H1 (cell line): ENCODE measurements around the gene MAP7. TPM values are rescaled to one million over a fixed set of nuclear protein-coding genes. Genes with fewer than 3 reads are reported as not detected.

Experiments used
- CTCF ChIA-PET: fragments of 300-600 bp; sonication (Branson Sonifier 250); formaldehyde crosslinking; loops from one replicate; lab custom pipeline; 2021; ENCODE audit not compliant: partially characterized antibody; lab: Charles Lee
- POLR2A ChIA-PET: fragments of 300-600 bp; sonication (Branson Sonifier 250); formaldehyde crosslinking; loops from one replicate; lab custom pipeline; 2021; ENCODE audit warnings: inconsistent platforms; ENCODE audit not compliant: partially characterized antibody; lab: Charles Lee
- DNase-seq, 2 experiments: peaks; one replicate each; pipeline versions ENCODE4 v3.0.0 to v3.0.0-alpha.2; 2010 to 2022; ENCODE audit warnings: low spot score in 2 of 2, low read depth in 1 of 2, mixed read lengths in 1 of 2
- FAIRE-seq: peaks from 2 replicates; lab custom pipeline; 2011; peaks lifted over from hg19 to GRCh38; lab: Jason Lieb, UNC
- H2AFZ ChIP-seq: 2 replicates; pipeline ENCODE4 v1.8.1; 2012; ENCODE audit warnings: low read length, inconsistent platforms
- H2AK5ac ChIP-seq: 2 replicates; pipeline ENCODE4 v1.6.1; 2013; ENCODE audit warnings: low read depth, low read length
- H2BK120ac ChIP-seq: replicated peaks from 2 replicates; pipeline ENCODE3; 2013; ENCODE audit warnings: low read depth, low read length, inconsistent platforms
- H2BK12ac ChIP-seq: 2 replicates; pipeline ENCODE4 v1.6.1; 2013; ENCODE audit warnings: low read depth, low read length
- H2BK15ac ChIP-seq: 2 replicates; pipeline ENCODE4 v1.6.1; 2013; ENCODE audit warnings: low read length
- H2BK20ac ChIP-seq: 2 replicates; pipeline ENCODE4 v1.6.1; 2013; ENCODE audit warnings: low read length
- H2BK5ac ChIP-seq: 2 replicates; pipeline ENCODE4 v1.6.1; 2013; ENCODE audit warnings: low read depth, low read length
- H3K14ac ChIP-seq: 2 replicates; pipeline ENCODE4 v1.6.1; 2013; ENCODE audit warnings: inconsistent platforms; ENCODE audit not compliant: insufficient read length
- H3K18ac ChIP-seq: 2 replicates; pipeline ENCODE4 v1.6.1; 2013; ENCODE audit warnings: low read length; ENCODE audit errors: extremely low read depth
- H3K23ac ChIP-seq: 2 replicates; pipeline ENCODE4 v1.6.1; 2013; ENCODE audit warnings: inconsistent platforms; ENCODE audit not compliant: insufficient read length
- H3K23me2 ChIP-seq: 2 replicates; pipeline ENCODE4 v1.6.1; 2013; ENCODE audit warnings: low read depth, low read length
- H3K27ac ChIP-seq: 2 replicates; pipeline ENCODE4 v1.6.1; 2011; ENCODE audit warnings: low read depth, low read length, inconsistent platforms
- H3K27me3 ChIP-seq, 4 experiments: replicated peaks in 1 of 4; 1 replicate in 1 of 4; 2 replicates in 3 of 4; pipeline versions ENCODE4 v1.6.1 to v1.8.1; 2011 to 2013; ENCODE audit warnings: low read length in 3 of 4, mild to moderate bottlenecking in 3 of 4, inconsistent platforms in 2 of 4, mixed read lengths in 2 of 4, moderate library complexity in 1 of 4; ENCODE audit not compliant: control insufficient read depth in 3 of 4, insufficient read depth in 3 of 4; ENCODE audit errors: extremely low read depth in 1 of 4
- H3K36me3 ChIP-seq, 4 experiments: 2 replicates each; pipeline versions ENCODE4 v1.6.1 to v1.8.1; 2011 to 2013; ENCODE audit warnings: mild to moderate bottlenecking in 4 of 4, low read length in 3 of 4, moderate library complexity in 2 of 4, control low read depth in 1 of 4, inconsistent platforms in 1 of 4; ENCODE audit not compliant: insufficient read depth in 4 of 4, control insufficient read depth in 2 of 4
- H3K4ac ChIP-seq: replicated peaks from 2 replicates; pipeline ENCODE3; 2013; ENCODE audit warnings: low read length, low read depth, mixed read lengths, inconsistent platforms; ENCODE audit not compliant: insufficient read length
- H3K4me1 ChIP-seq, 4 experiments: replicated peaks in 1 of 4; 1 replicate in 1 of 4; 2 replicates in 3 of 4; pipeline versions ENCODE4 v1.6.1 to v1.8.1; 2011 to 2013; ENCODE audit warnings: low read length in 3 of 4, inconsistent platforms in 2 of 4, mixed read lengths in 1 of 4; ENCODE audit not compliant: insufficient read depth in 4 of 4, control insufficient read depth in 3 of 4
- H3K4me2 ChIP-seq, 2 experiments: 2 replicates each; pipeline versions ENCODE4 v1.6.1 to v1.8.1; 2011 to 2013; ENCODE audit warnings: low read depth in 2 of 2, low read length in 2 of 2, control low read depth in 1 of 2, inconsistent platforms in 1 of 2, mild to moderate bottlenecking in 1 of 2; ENCODE audit not compliant: insufficient read depth in 1 of 2
- H3K4me3 ChIP-seq, 4 experiments: fragments of 200-600, 300-600 bp in 1 of 4; sonication (generic), shearing (Covaris generic), sonication (Bioruptor Twin) in 1 of 4; 2 replicates each; pipeline versions ENCODE4 v1.5.1 to v1.8.1; 2011 to 2016; ENCODE audit warnings: low read length in 4 of 4, low read depth in 3 of 4, control low read depth in 2 of 4, inconsistent platforms in 2 of 4, mild to moderate bottlenecking in 2 of 4, mixed read lengths in 1 of 4, moderate library complexity in 1 of 4; ENCODE audit not compliant: insufficient read depth in 2 of 4; ENCODE audit errors: extremely low read depth in 1 of 4
- H3K56ac ChIP-seq: replicated peaks from 2 replicates; pipeline ENCODE3; 2013; ENCODE audit warnings: low read depth, mild to moderate bottlenecking, mixed read lengths, low read length, inconsistent platforms; ENCODE audit not compliant: insufficient read length
- H3K79me1 ChIP-seq: 2 replicates; pipeline ENCODE4 v1.6.1; 2013; ENCODE audit warnings: low read depth, low read length, control low read depth
- H3K79me2 ChIP-seq, 2 experiments: 2 replicates each; pipeline versions ENCODE4 v1.6.1 to v1.8.1; 2012 to 2013; ENCODE audit warnings: low read length in 2 of 2, mild to moderate bottlenecking in 2 of 2, inconsistent platforms in 1 of 2; ENCODE audit not compliant: insufficient read depth in 2 of 2, control insufficient read depth in 1 of 2
- H3K9ac ChIP-seq, 4 experiments: replicated peaks in 1 of 4; 1 replicate in 1 of 4; 2 replicates in 3 of 4; pipeline versions ENCODE4 v1.6.1 to v1.8.1; 2011 to 2013; ENCODE audit warnings: low read depth in 3 of 4, low read length in 3 of 4, control low read depth in 2 of 4, mild to moderate bottlenecking in 2 of 4, moderate library complexity in 2 of 4, inconsistent platforms in 1 of 4; ENCODE audit errors: extremely low read depth in 1 of 4
- H3K9me3 ChIP-seq, 2 experiments: 2 replicates each; pipeline versions ENCODE4 v1.6.1 to v1.8.1; 2012 to 2013; ENCODE audit warnings: mild to moderate bottlenecking in 2 of 2, moderate library complexity in 2 of 2, control low read depth in 1 of 2, inconsistent platforms in 1 of 2, low read depth in 1 of 2, low read length in 1 of 2, mixed read lengths in 1 of 2; ENCODE audit not compliant: insufficient read depth in 2 of 2
- H4K20me1 ChIP-seq, 2 experiments: replicated peaks in 1 of 2; 2 replicates each; pipeline versions ENCODE3 to v1.8.1; 2011 to 2013; ENCODE audit warnings: inconsistent platforms in 2 of 2, low read length in 2 of 2, mild to moderate bottlenecking in 1 of 2; ENCODE audit not compliant: insufficient read depth in 2 of 2, control insufficient read depth in 1 of 2
- H4K5ac ChIP-seq: 2 replicates; pipeline ENCODE4 v1.6.1; 2013; ENCODE audit warnings: low read length, low read depth, mixed read lengths, inconsistent platforms; ENCODE audit not compliant: insufficient read length
- H4K8ac ChIP-seq: 2 replicates; pipeline ENCODE4 v1.8.0; 2013; ENCODE audit warnings: mild to moderate bottlenecking, moderate library complexity, low read length, inconsistent platforms; ENCODE audit not compliant: insufficient read depth; ENCODE audit errors: extremely low read depth
- H4K91ac ChIP-seq: replicated peaks from 2 replicates; pipeline ENCODE3; 2013; ENCODE audit warnings: low read length, mixed read lengths, inconsistent platforms; ENCODE audit not compliant: insufficient read length
- ASH2L ChIP-seq: fragments of 200-600, 300-600 bp; sonication (generic); IDR thresholded peaks from one replicate; pipeline ENCODE4 v1.7.1; 2017; ENCODE audit warnings: low read length
- ATF2 ChIP-seq: IDR thresholded peaks from 2 replicates; pipeline ENCODE4 v1.6.1; 2012; ENCODE audit warnings: low read length, inconsistent platforms
- BCL11A ChIP-seq, 2 experiments: IDR thresholded peaks; one replicate each; pipeline ENCODE4 v1.6.1; 2011; ENCODE audit warnings: low read depth in 2 of 2, low read length in 2 of 2, mild to moderate bottlenecking in 2 of 2
- CHD1 ChIP-seq: IDR thresholded peaks from 2 replicates; pipeline ENCODE4 v1.6.1; 2012; ENCODE audit warnings: low read depth, low read length, improper control_type of control experiment
- KDM5A ChIP-seq: fragments of 200-600 bp; IDR thresholded peaks from 2 replicates; pipeline ENCODE4 v1.7.1; 2012; ENCODE audit warnings: mild to moderate bottlenecking, low read length, inconsistent platforms, mixed read lengths
- NRF1 ChIP-seq: IDR thresholded peaks from 2 replicates; pipeline ENCODE4 v1.6.1; 2011; ENCODE audit warnings: mild to moderate bottlenecking, low read depth, low read length, improper control_type of control experiment
- PHF8 ChIP-seq: fragments of 200-600 bp; sonication (generic); conservative IDR thresholded peaks from 2 replicates; pipeline ENCODE4 v1.7.1; 2012; ENCODE audit warnings: low read depth, mild to moderate bottlenecking, inconsistent platforms, low read length, moderate library complexity
- POU5F1 ChIP-seq: IDR thresholded peaks from 2 replicates; pipeline ENCODE4 v1.6.1; 2011; ENCODE audit warnings: low read depth, mild to moderate bottlenecking, low read length, moderate library complexity
- RAD21 ChIP-seq, 2 experiments: IDR thresholded peaks in 1 of 2; conservative IDR thresholded peaks in 1 of 2; 2 replicates each; pipeline ENCODE4 v1.6.1; 2011; ENCODE audit warnings: low read depth in 2 of 2, low read length in 2 of 2, improper control_type of control experiment in 1 of 2, inconsistent platforms in 1 of 2, mild to moderate bottlenecking in 1 of 2, moderate library complexity in 1 of 2
- RBBP5 ChIP-seq: IDR thresholded peaks from 2 replicates; pipeline ENCODE4 v1.7.1; 2012; ENCODE audit warnings: low read depth, mild to moderate bottlenecking, inconsistent platforms, low read length, moderate library complexity, borderline replicate concordance
- SIRT6 ChIP-seq: IDR thresholded peaks from one replicate; pipeline ENCODE4 v1.7.1; 2012; ENCODE audit warnings: low read length, inconsistent platforms
- SP1 ChIP-seq: IDR thresholded peaks from 2 replicates; pipeline ENCODE4 v1.6.1; 2011; ENCODE audit warnings: low read depth, low read length
- WGBS, 2 experiments: shearing (Covaris generic) in 1 of 2; methylation state at CpG; one replicate each; pipeline versions ENCODE4 v1.1.6 to v1.1.7; 2013 to 2015; ENCODE audit warnings: low lambda C conversion rate in 2 of 2, mixed read lengths in 2 of 2, inconsistent platforms in 1 of 2, low coverage in 1 of 2, missing lambda C conversion rate in 1 of 2; ENCODE audit not compliant: insufficient replicate concordance in 2 of 2, insufficient coverage in 1 of 2, insufficient read length in 1 of 2; ENCODE audit errors: extremely low coverage in 1 of 2, missing lambda C conversion rate in 1 of 2; 5-methylcytosine and 5-hydroxymethylcytosine counted together
- polyA plus RNA-seq, 7 experiments: library from polyadenylated mRNA; depleted of rRNA in 3 of 7; stranded (reverse) in 5 of 7; unstranded in 2 of 7; fragments of >200 nt in 5 of 7; fragments of 200-250 nt in 2 of 7; gene quantifications; 1 replicate in 5 of 7; 2 replicates in 1 of 7; 4 replicates in 1 of 7; pipeline versions ENCODE4 v1.2.1 to v1.2.3, GENCODE V29; 2011 to 2013; ENCODE audit warnings: missing spikeins in 2 of 7, mixed read lengths in 2 of 7
- total RNA-seq: library from RNA; stranded (reverse); fragmentation: NEBNext Ultra II Directional; extraction: Animal tissue kit (Norgen Biotek cat#: 25700); gene quantifications from 2 replicates; pipeline ENCODE4 v1.2.1, GENCODE V29; 2021

MAP7 gene
- total and polyA plus RNA-seq, 2 of the 8 experiments (the other 6 are each of a cell fraction or from before 2014, with no cell fraction given): 13.5 to 66.9 TPM

GRCh38 chr6:136333824-136334464, 216.3 kb downstream of the MAP7 start:
- no peak overlapping the region for H3K9ac ChIP-seq
- no peak overlapping the region for H2BK12ac ChIP-seq
- H3K23me2 ChIP-seq: no peaks in the 10 kb centered on the region
- H4K5ac ChIP-seq: no peak overlapping the region
- no peak overlapping the region for H3K23ac ChIP-seq
- H3K4ac ChIP-seq: no peak overlapping the region
- no peak overlapping the region for H2BK15ac ChIP-seq
- WGBS, 2 experiments: 95% methylated on average over 11 of the region's 11 CpGs; no CpG with 5 or more reads in 1 of the 2 experiments
- H4K8ac ChIP-seq: no peak overlapping the region
- H3K36me3 ChIP-seq: no peaks in the 10 kb centered on the region
- H3K9me3 ChIP-seq: no peaks in the 10 kb centered on the region
- H2BK5ac ChIP-seq: no peak overlapping the region
- no peak overlapping the region for H3K4me3 ChIP-seq
- H3K18ac ChIP-seq: no peak overlapping the region
- no peaks in the 10 kb centered on the region for H3K79me2 ChIP-seq
- DNase-seq: no peak
- H3K79me1 ChIP-seq: no peaks in the 10 kb centered on the region
- no peaks in the 10 kb centered on the region; a peak in 1 of 7 replicates for H3K4me1 ChIP-seq
- no peak overlapping the region for H3K4me2 ChIP-seq
- no peak overlapping the region for H3K14ac ChIP-seq
- H2AFZ ChIP-seq: no peak overlapping the region
- no peak overlapping the region for H3K27ac ChIP-seq
- H4K91ac ChIP-seq: no peak overlapping the region
- no peak overlapping the region for H2BK120ac ChIP-seq
- no peak overlapping the region for H3K56ac ChIP-seq
- CTCF ChIA-PET: interaction anchor here (0.7 to 4.4 kb wide), 17 partner anchors 9 to 310 kb away, joined by 3 to 30 read pairs (median 4); no protein-coding TSS in a partner anchor
- H4K20me1 ChIP-seq: no peaks in the 10 kb centered on the region
- peak overlapping the region; percentile 42; the same call in 1 of the 2 replicates for H2AK5ac ChIP-seq
- POLR2A ChIA-PET: interaction anchor here (0.6 to 2.9 kb wide), 3 partner anchors 11 to 891 kb away, joined by 3 to 10 read pairs (median 6); partner anchors contain the start of gene BCLAF1
- H3K27me3 ChIP-seq: no peaks in the 10 kb centered on the region; a peak in 1 of 7 replicates
- no peak for FAIRE-seq
- H2BK20ac ChIP-seq: no peak overlapping the region
- TF ChIP-seq BCL11A (IDR thresholded peaks at IDR 0.05; ENCODE audit: low read depth in 2 of 2, low read length in 2 of 2) (no peak), SP1 (no peak), POU5F1 (no peak), CHD1 (no peak), ASH2L (no peak), KDM5A (no peak), RBBP5 (no peak), PHF8 (no peak), NRF1 (no peak), SIRT6 (no peak), ATF2 (no peak), RAD21 (IDR thresholded peaks at IDR 0.05 in 1 of 2, conservative IDR thresholded peaks at IDR 0.05 in 1 of 2; ENCODE audit: low read depth in 2 of 2, low read length in 2 of 2) (no peak)
